Measurements from ENCODE around the gene ARHGEF17. TPM values are rescaled to one million over a fixed set of nuclear protein-coding genes. Genes with fewer than 3 reads are reported as not detected.

The ARHGEF17 gene
- total RNA-seq, 1 donor from 2014 or later = 104 TPM

GRCh38 chr11:73393479-73394415 lies 85.7 kb downstream of the ARHGEF17 start:
- peak; percentile 85 for TF ChIP-seq CTCF (IDR thresholded peaks at IDR 0.05)
- no peaks in the 10 kb centered on the region for H3K36me3 Mint-ChIP-seq (ENCODE audit: unreplicated experiment)
- DNase-seq (ENCODE audit: extremely low spot score, unreplicated experiment) = peak; percentile 90
- no peaks in the 10 kb centered on the region for H3K27me3 Mint-ChIP-seq (ENCODE audit: unreplicated experiment)
- peaks cover 13% of the 10 kb centered on the region for H3K4me1 Mint-ChIP-seq (ENCODE audit: unreplicated experiment)
- H3K9me3 Mint-ChIP-seq (ENCODE audit: unreplicated experiment) = no peaks in the 10 kb centered on the region
- no peak overlapping the region for H3K4me3 Mint-ChIP-seq (ENCODE audit: unreplicated experiment)
- no peak overlapping the region for H3K27ac Mint-ChIP-seq (ENCODE audit: unreplicated experiment)

- DNase-seq (ENCODE audit: extremely low spot score, unreplicated experiment) = no peak
- TF ChIP-seq CTCF (IDR thresholded peaks at IDR 0.05) = no peak
- H3K27me3 Mint-ChIP-seq (ENCODE audit: unreplicated experiment) = no peaks in the 10 kb centered on the region
- H3K36me3 Mint-ChIP-seq (ENCODE audit: unreplicated experiment) = no peaks in the 10 kb centered on the region
- H3K27ac Mint-ChIP-seq (ENCODE audit: unreplicated experiment) = no peak overlapping the region
- no peak overlapping the region for H3K4me3 Mint-ChIP-seq (ENCODE audit: unreplicated experiment)
- peaks cover 12% of the 10 kb centered on the region for H3K4me1 Mint-ChIP-seq (ENCODE audit: unreplicated experiment)
- H3K9me3 Mint-ChIP-seq (ENCODE audit: unreplicated experiment) = no peaks in the 10 kb centered on the region
Observed at GRCh38 chr11:73394416-73395296, 86.6 kb downstream of the ARHGEF17 start.

- no peak for TF ChIP-seq CTCF (IDR thresholded peaks at IDR 0.05)
- no peak for DNase-seq (ENCODE audit: extremely low spot score, unreplicated experiment)
- no peak overlapping the region for H3K4me3 Mint-ChIP-seq (ENCODE audit: unreplicated experiment)
- no peaks in the 10 kb centered on the region for H3K9me3 Mint-ChIP-seq (ENCODE audit: unreplicated experiment)
- no peaks in the 10 kb centered on the region for H3K36me3 Mint-ChIP-seq (ENCODE audit: unreplicated experiment)
- H3K4me1 Mint-ChIP-seq (ENCODE audit: unreplicated experiment) = peaks cover 8% of the 10 kb centered on the region
- H3K27ac Mint-ChIP-seq (ENCODE audit: unreplicated experiment) = no peak overlapping the region
- H3K27me3 Mint-ChIP-seq (ENCODE audit: unreplicated experiment) = no peaks in the 10 kb centered on the region
Observed at GRCh38 chr11:73395297-73396208, 87.5 kb downstream of the ARHGEF17 start.

- H3K9me3 Mint-ChIP-seq (ENCODE audit: unreplicated experiment) = no peaks in the 10 kb centered on the region
- TF ChIP-seq CTCF (IDR thresholded peaks at IDR 0.05) = no peak
- no peaks in the 10 kb centered on the region for H3K36me3 Mint-ChIP-seq (ENCODE audit: unreplicated experiment)
- no peak for DNase-seq (ENCODE audit: extremely low spot score, unreplicated experiment)
- no peak overlapping the region for H3K27ac Mint-ChIP-seq (ENCODE audit: unreplicated experiment)
- no peak overlapping the region for H3K4me3 Mint-ChIP-seq (ENCODE audit: unreplicated experiment)
- H3K27me3 Mint-ChIP-seq (ENCODE audit: unreplicated experiment) = no peaks in the 10 kb centered on the region
- peaks cover 8% of the 10 kb centered on the region for H3K4me1 Mint-ChIP-seq (ENCODE audit: unreplicated experiment)
Observed at GRCh38 chr11:73396251-73396930, 88.3 kb downstream of the ARHGEF17 start.
